ENCODE results near the gene CALY.
"Not testable (repeated sequence)": the region's sequence is repeated elsewhere in the genome, so short reads cannot be mapped to it uniquely, and the experiment has no call there.

- TF ChIP-seq CTCF (conservative IDR thresholded peaks at IDR 0.05; ENCODE audit: low read depth, low read length); EZH2 (IDR thresholded peaks at IDR 0.05; ENCODE audit: borderline replicate concordance, low read depth, low read length, poor library complexity, severe bottlenecking): not testable (repeated sequence)
These were observed 14.5 kb downstream of the CALY start for GRCh38 chr10:133322064-133322709.
